NCI-H2081 (cell line): ENCODE results near the gene SP2.

Experiments used
- DNase-seq, 2 experiments: peaks; one replicate each; lab custom pipeline; 2025; lab: John Stamatoyannopoulos, UW

The SP2 gene

DNA sequence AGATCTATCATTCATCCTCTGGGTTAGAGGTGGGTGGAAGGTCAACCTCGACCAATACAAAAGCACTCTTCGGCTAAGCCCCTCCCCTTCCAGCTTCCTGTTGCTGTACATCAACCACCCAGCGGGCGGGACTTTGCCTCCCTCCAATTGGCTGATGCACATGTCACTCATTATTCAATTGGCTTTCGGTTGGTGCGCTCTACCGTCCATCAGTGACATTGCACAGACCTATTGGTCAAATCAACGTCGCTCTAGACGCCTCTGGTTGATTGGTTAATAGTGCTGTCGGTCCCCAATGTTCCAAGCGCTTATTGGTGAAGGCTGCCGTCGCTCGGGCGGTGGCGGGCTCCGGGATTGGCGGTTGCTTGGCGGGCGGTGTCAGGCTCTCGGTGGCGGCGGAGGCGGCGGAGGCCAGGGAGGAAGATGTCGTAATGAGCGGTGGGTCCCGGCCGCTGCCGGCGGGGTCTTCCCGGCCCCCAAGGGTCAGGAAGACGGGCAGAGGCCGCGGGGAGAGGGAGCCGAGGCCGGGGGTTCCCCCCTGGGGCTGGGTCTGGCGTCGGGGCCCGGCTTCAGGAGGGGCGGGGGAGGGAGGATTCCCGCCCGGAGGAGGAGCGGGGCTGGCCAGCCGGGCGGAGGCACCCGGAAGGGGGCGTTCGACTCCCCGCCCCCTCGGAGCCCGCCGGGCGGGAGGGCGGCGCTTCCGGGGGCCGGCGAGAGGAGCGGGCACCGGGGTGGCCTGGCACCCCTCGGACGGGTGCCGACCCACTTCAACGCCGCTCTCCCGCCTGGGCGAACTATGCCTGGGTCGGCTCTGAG is at the start of gene SP2:
SP2 (plus strand) TSS at position 381 of the 816 bp plus-strand sequence; CDS start at position 432, 51 bp downstream.
- DNase-seq: peak; percentile 100

DNA sequence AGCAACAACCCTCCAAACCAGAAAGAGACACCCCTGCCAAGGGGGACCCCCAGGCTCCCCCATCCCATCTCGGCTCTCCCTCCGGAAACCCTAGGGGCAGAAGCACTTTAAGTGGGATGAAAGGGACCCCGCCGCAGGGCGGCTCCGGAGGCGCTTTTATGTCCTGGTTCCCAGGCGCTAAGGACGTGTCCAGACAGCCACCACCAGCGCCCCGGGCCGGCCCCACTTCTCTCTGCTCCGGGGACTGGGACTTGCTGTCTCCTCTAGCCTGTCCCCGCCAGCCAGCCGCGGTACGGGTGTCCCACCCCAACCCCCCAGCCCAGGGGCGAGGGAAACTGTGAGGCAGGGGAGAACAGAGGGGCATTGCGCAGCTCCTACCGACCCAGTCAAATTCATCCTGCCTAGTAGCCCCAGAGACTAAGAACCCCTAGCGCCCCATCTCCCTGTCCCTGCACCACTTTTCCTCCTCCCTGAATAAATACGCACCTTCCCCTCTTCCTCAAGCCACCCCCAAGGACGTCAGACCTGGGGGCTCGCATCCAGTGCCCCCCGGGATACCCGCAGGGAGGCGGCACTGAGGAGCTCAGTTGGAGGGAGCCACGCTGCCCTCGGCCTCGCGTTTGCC is 49.2 kb upstream of the SP2 start:
- no peak for DNase-seq

DNA sequence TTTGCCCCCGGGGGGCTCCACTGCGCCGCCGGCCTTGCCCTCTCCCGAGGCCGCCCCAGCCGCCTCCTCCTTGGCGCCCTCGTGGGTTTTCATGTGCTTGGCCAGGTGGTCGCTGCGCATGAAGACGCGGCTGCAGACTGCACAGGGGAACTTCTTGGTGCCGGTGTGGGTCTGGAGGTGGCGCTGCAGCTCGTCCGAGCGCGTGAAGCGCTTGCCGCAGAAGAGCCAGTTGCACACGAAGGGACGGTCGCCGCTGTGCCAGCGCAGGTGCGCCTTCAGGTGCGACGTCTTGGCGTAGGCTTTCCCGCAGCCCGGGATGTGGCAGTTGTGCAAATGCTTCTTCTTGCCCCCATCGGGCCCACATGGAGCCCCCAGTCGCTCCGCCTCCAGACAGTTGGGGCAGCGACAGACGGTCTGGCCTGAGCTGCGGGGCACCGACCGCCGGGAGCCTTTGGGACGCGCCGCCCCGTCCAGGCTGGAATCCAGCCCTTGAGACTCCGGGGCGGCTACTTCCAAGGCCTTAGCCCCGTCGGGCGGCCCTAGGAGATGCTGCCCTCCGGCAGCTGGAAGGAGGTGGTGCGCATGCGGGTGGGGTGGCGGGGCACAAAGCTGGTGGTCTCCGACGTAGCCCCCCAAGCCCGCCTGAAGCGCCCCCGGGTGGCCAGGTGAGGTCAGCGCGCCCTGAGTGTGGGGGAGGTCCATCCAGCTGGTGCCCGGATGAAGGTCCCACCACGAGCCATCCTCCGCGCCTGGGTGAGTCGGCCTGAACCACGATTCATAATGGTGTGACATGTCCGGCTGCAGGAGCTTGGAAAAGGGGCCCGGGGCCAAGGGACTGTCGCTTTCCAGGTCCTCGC is 48.5 kb upstream of the SP2 start:
- DNase-seq: no peak

DNA sequence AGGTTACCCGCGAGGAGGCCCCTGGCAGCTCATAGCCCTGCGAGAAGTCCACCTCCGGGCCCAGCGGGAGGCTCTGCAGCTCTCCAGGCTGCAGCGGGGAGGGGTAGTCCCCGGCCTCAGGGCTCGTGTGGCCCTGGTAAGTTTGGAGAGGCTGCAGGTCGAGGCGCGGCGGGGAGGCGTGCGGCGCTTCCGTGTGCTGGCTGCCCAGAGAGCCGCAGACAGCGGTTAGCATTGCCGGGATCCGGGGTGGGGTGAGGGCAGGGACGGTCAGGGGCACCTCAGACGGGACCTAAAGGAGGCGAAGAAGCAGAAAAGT is 47.9 kb upstream of the SP2 start:
- no peak for DNase-seq

DNA sequence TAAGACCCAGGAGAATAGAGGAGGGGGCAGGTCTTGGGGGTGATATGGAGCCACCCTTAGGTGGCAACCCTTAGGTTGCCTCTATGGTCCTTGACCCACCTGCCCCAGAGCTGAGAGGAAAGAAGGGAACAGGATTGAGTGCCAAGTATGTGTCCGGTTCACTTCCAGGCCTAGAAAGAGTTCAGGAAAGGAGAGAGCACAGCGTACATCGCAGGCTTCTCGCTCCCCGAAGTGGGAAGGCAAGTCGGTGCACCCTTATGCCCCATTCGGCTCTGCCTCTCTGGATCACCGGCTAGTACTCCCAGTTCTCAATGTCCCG is 45.7 kb upstream of the SP2 start:
- peak in 1 of 2 experiments; percentile 39 for DNase-seq

DNA sequence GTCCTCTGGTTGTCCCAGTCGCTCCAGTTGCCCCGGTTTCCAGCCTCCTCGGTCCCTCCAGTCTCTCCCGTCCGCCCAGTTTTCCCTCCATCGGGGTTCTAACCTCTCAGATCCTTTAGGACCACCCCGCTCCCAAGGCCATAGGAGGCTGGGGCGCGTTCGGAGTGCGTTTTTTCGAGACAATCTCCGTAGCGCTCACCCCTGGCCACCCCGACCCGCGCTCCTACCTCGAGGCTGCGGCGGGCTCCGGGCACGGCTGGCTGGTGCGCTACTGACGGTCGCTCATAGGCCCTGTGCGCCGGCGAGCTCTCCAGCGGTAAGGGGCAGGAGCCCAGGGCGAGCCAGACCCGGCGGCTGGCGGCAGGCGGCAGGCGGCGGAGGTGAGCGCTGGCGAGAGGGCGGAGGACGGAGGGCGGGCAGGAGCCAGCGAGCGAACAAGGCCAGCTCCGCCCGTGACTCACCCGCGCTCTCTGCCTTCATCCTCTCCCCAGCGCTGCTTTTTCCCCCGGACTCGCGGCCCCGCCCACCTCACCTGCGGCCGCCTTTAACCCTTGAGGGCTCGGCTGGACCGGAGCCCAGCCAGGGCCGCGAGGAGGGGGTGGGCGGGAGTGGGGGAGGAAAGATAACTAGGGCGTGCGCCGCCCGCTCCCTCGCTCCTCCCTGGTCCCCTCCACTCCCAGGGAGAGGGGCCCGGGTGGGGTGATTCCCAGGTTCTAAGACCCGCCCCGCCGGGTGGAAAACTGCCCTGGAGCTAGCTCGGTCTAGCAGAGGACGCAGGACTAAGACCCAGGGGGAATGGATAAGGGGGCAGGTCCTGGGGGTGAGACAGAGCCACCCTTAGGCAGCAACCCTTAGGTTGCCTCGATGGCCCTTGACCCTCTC is 45.1 kb upstream of the SP2 start, which contains the start of gene SP6:
SP6 (minus strand) TSS at position 472 of the 882 bp plus-strand sequence. CDS start 2,734 bp downstream, outside the sequence.
- DNase-seq: peak; percentile 73 to 84

DNA sequence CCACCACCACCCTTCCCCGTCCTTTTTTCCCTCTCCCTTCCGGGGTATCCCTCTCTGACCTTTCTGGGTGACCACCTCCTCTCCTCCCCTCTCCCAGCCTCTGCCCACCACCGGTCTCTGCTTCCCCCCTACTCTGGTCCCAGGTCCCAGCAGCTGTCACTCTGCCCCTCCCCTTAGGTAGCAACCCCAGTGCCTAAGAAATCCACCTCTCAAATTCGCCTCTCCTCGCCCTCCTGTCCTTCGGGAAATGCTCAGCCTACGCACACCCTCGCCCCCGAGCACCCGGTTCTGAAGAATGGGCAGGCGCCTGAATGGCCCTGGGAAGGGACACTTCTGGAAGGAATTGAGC is 44.3 kb upstream of the SP2 start:
- DNase-seq: no peak

DNA sequence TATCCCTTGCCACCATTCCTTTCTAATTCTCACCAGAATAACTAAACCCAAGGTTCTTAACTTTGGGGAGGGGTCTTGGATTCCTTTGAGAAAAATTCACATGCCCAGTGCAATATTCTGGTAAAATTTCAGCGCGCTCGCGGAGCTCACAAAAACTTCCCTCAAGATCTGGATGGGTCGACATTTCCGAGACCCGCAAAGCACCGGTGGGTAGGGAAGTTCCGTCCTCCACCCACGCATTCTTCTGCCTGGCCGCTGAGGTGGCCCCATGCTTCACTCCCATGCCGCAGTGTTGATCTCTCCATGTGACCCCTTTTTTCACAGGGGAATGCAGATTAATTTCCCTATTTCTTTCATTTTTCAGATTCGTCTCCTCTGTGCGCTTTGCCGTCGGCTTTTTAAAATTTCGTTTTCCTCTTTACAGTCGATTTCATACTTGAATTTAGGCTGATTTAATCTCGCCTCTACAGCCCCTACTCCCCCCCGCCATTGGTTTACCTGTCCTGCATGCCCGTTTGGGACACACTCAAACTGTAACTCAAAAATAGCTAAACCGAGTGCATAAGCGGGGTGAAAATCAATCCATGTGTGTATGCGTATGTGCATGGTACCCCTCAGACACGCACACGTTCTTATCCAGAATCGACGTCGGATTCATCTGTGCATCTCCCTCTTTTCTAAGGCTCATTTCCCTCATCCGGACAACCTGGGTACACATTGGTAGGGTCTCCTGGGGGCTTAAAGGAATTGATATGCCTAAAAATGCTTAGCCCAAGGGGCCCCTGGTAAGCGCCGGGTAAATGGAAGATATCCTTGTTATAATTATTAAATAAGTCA is 43.7 kb upstream of the SP2 start:
- DNase-seq: no peak

DNA sequence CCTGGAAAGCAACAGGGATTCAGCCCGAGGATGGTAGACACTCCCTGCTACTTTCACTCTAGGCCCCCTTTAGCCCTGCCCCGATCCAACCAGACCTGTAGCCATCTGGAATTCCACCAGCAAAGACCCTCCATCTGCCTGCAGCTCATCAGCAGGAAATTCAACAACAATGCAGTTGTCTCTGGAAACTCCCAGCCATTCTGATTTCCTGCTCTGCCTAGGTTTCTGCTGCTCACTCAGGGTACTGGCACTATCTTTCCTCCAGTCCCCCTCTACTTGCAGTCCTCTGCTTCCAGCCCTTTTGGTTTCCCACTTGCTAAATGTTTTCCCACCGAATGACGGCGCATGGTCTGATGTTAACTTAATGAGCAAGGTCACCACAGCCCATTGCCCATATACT is 42.4 kb upstream of the SP2 start:
- DNase-seq: no peak

DNA sequence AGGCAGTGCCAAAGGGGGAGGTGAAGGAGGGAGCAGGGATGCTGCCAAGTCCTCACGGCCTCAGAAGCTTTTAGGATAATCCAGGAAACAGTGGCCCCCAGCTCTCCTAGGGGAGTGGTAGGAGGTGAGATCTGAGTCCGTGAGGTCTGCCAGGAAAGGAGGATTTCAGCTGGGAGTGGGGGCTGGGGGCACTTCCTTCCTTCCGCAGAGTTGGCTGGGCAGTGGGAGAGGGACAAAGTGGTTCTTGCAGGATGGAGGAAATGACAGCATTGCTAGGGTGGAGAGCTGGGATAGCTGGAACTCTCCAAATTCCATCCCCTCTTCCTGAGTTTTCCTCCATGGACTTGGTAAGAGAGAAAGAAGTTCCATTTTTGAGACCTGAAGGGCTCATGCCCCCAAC is 40.3 kb upstream of the SP2 start:
- DNase-seq: no peak

DNA sequence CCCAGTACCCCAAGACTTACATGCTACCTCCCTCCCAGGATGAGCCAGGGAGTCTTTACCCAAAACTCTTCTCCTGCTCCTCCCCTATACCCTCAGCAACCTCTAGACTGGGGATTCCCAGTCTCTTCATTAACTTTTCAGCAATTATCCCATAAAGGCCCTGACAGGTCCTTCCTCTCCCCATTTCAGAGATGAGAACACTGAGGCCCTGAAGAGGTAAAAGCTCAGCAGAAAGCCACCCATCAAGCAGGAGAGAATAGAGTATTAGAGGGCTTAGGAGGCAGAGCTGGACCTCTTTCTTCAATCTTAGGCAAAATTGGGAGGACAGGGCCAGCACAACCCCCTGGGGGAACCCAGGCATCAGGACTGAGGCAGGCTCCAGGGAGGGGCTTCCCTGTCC is 39.2 kb upstream of the SP2 start:
- no peak for DNase-seq

DNA sequence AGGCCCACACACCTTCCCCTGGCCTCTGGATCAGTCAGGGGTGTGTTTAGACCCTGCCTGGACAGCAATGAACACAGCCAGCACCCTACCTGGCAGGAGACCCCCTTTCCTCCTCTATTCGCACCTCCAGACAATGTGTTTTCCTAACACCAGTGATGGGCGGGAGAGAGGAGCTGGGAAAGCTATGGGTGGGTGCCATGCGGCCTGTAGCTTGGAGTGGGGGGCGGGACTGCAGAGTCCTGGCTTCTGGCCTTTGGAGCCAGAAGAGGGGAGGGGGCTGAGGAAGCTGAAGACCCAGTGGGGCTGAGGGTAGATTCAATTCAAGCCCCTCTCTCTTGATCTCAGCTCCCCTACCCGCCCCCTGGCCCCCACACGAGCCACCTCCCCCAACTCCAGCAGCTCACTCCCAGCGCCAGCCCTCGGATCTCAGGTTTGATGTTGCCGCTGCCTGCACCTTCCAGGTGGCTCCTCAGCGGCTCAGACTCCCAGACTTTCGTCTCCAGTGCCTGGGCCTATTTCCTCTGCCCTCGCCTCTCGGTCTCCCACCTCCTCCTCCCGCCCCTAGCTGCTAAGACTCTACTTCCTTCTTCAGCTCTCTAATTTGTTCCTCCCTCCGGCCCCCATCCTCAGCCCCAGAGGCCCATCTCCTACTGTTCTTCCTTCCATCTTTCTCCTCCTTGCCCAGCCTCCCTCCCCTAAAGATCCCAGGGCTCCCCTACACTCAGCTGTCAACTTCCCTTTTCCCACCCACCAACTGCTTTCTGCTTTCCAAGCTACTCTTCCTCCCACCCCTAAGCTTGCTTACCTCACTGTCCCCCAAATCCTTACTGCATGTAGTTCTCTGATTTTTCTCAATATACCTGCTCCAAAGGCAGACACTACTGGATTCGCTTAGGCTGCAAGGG is 38.2 kb upstream of the SP2 start:
- DNase-seq: no peak

DNA sequence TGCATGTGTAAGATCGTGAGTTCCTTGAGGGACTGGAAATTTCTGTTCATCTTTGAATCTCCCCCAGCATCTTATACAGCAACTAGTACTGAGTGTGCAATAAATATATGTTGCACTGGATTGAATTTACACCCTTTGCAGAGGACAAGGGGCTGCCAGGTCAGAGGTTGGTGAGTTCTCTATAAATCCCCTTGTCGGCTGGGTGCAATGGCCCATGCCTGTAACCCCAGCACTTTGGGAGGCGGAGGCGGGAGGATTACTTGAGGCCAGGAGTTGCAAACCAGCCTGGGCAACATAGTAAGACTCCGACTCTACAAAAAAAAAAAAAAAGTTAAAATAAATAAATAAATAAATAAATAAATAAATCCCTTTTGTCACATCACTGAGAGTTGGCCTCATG is 35.6 kb upstream of the SP2 start:
- no peak for DNase-seq

DNA sequence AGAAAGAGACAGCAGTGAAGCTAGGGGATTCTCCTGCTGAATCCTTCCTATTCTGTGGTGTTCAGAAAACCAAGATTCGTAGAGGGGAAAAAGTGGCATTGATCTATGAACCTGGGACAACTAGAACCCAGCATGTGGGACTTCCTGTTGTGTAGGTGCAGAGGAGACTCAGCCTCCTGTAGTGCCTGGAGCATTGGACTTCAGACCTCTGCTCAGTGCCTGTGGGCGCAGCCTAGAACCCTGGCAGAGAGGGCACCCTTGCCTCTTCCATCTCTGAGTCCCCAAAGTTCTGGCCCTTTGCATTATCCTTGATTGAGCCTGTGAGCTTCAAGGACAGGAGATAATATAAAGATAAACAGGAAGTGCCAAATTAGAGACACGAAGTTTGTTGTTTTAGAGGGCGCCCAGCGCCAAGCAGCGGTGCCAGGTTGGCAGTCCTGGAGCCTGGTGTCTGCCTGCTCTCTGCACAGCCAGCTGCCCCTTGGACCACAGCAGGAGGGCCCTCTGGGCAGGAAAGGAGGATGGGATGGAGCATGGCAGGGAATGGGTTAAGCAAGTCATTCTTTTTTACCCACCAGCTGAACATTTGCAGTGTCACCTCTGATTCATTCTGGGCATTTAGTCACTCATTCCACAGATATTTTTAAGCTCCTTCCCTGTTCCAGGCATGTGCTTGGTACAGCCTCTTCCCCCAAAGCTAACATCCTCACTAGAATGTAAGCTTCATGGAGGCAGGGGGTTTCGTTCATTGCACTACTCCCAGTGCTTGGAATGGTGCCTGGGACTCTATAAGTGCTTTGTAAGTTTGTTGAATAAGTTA is 33.2 kb upstream of the SP2 start:
- DNase-seq: peak in 1 of 2 experiments; percentile 60

DNA sequence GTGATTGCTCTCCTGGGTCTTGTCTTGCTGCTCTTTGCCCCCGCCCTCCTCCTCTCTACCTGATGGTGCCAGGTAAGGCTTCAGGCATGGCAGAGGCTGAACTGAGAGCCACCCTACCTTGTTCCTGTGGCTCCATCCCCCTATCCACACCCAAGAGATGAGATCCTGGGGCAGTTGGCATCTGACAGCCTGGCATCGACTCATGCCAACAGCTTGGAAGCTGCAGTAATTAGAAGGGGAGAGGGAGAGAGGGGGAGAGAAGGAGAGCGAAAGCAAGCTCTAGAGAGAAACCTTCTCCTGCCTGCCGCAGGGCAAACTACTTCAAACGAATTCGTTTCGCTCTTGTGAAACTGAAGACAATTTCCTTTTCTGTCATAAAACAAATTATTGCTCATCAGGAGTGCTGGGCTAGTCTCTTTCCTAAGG is 31.2 kb upstream of the SP2 start:
- no peak for DNase-seq

DNA sequence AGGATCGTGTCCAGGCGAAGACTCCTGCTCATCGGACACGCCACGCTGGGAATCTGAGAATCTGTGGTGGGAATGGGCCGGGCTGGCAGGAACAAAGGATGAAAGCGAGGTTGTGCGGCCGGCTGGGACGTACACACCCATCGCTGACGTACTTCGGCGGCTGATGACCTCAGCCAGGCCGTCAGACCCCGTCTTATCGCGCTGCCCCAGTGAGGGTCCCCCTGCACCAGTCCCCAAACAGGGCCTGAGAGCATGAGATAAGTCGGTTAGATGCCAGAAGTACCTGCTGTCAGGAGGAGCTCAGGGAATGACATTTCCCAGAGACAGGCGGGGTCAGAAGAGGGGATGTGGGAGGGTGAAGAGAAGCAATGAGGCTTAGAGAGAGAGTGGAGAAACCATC is 29.1 kb upstream of the SP2 start:
- no peak for DNase-seq

DNA sequence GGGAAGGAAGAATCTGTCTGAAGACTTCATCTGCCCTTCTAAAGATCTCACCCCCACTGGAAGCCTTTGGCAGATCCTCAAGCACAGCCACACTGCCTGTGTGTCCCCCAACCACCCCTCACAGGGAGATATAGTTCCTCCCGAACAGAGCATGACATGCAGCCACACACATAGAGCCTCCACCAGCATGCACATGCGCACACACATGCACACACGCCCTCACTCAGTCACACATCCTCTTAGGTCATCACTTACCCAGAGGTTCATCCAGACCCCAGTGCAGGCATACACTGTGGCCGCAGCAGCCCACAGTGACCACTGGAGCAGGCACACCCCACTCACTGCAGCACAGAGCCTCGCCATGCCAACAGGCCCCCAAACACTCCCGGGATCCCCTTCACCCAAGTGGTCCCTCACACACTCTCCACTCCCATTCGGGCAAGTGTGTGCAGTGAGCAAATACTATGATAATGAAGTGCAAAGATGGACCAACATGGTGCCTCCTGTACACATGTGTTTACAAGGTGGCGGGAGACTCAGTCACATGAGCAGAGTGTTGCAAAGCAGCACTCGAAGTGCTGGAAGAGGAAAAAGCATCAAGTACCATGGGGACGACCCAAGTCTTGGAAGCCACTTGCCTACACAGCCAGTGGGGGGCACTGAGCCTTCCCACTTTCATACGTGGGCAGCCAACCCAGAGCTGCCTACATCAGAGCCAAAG is 28.1 kb upstream of the SP2 start:
- DNase-seq: no peak

DNA sequence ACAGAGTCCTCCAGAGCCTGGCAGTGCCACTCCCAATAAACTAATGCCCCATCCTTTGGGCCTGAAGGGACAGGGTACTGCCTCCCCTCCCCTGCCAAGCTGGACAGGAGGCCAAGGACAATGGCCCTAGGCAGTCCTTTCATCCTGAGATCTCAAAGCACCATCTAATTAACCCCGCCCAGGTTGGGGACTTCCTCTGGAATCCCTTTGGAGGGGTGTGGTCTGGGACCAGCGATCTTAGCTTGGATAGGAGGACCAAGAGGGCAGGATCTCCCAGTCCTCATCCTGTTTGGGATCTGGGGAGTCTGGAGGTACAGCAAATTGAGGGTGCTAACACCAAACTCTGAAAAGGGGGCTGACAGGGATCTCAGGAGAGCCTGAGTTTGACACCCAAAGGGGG is 26.9 kb upstream of the SP2 start:
- no peak for DNase-seq
